NOMO-1 treated with dmso at 0.1 percent for 144 hours (cell line): Measurements from ENCODE around the gene CRYGA.
A peak's percentile ranks its signal among the peaks of the same experiment; 100 is the strongest.

Experiments used
- DNase-seq: peaks from one replicate; lab custom pipeline; 2025; ENCODE audit not compliant: unreplicated experiment; lab: John Stamatoyannopoulos, UW

Gene CRYGA

GRCh38 chr2:208163489-208163888 is at the start of gene CRYGA:
TSS of gene CRYGA (minus strand) at chr2:208163589. CDS start at chr2:208163556, 33 bp downstream.
- no peak for DNase-seq

GRCh38 chr2:208210688-208211451 is 47.5 kb upstream of the CRYGA start:
- DNase-seq = no peak

- no peak for DNase-seq
These were observed 45.1 kb upstream of the CRYGA start for GRCh38 chr2:208208335-208209085.

- no peak for DNase-seq
These were observed 44.4 kb upstream of the CRYGA start for GRCh38 chr2:208207769-208208168.

GRCh38 chr2:208204166-208204565 is 40.8 kb upstream of the CRYGA start:
- no peak for DNase-seq

- no peak for DNase-seq
These were observed 32.1 kb upstream of the CRYGA start for GRCh38 chr2:208195531-208195930.

GRCh38 chr2:208192611-208193236 is 29.3 kb upstream of the CRYGA start:
- DNase-seq = no peak

- no peak for DNase-seq
These were observed 26.6 kb upstream of the CRYGA start, which contains the start of gene C2orf80 for GRCh38 chr2:208189810-208190503. TSS of gene C2orf80 (minus strand) at chr2:208190030. CDS start at chr2:208186986, 3,044 bp downstream.

GRCh38 chr2:208189069-208189809 is 25.9 kb upstream of the CRYGA start:
- no peak for DNase-seq

GRCh38 chr2:208186893-208187292 is 23.5 kb upstream of the CRYGA start:
- DNase-seq = no peak

GRCh38 chr2:208186465-208186864 is 23.1 kb upstream of the CRYGA start:
- DNase-seq = no peak

- DNase-seq = no peak
These were observed 20.8 kb upstream of the CRYGA start for GRCh38 chr2:208183972-208184705.

GRCh38 chr2:208183526-208183925 is 20.1 kb upstream of the CRYGA start:
- DNase-seq = no peak

- DNase-seq = no peak
These were observed 19.4 kb upstream of the CRYGA start for GRCh38 chr2:208182835-208183234.

- DNase-seq = no peak
These were observed 15.7 kb upstream of the CRYGA start for GRCh38 chr2:208179028-208179609.

- DNase-seq = no peak
These were observed 12.4 kb upstream of the CRYGA start for GRCh38 chr2:208175840-208176153.

GRCh38 chr2:208175069-208175839 is 11.9 kb upstream of the CRYGA start:
- no peak for DNase-seq

- no peak for DNase-seq
These were observed 10.8 kb upstream of the CRYGA start for GRCh38 chr2:208174144-208174543.

- peak; percentile 78 for DNase-seq
These were observed 8.7 kb upstream of the CRYGA start for GRCh38 chr2:208172125-208172524.
